Mesenchymal stem cell (in vitro differentiated cells and primary cell): ENCODE results near the gene PLSCR4.

Experiments
- DNase-seq: peaks from one replicate; pipeline ENCODE4 v3.0.0-alpha.2; 2013
- H2AFZ ChIP-seq: one replicate; pipeline ENCODE4 v1.6.1; 2013; ENCODE audit warnings: low read depth, mild to moderate bottlenecking, control low read depth, inconsistent platforms, low read length, moderate library complexity
- H2AK5ac ChIP-seq: 2 replicates; pipeline ENCODE4 v1.6.1; 2013; ENCODE audit warnings: low read length, moderate library complexity, mild to moderate bottlenecking, inconsistent platforms; ENCODE audit not compliant: severe bottlenecking
- H2BK120ac ChIP-seq: one replicate; pipeline ENCODE4 v1.6.1; 2013; ENCODE audit warnings: low read depth, mild to moderate bottlenecking, inconsistent platforms, low read length, moderate library complexity
- H2BK12ac ChIP-seq, 2 experiments: one replicate each; pipeline ENCODE4 v1.6.1; 2013; ENCODE audit warnings: inconsistent platforms in 2 of 2, low read length in 2 of 2, mild to moderate bottlenecking in 2 of 2, moderate library complexity in 2 of 2, control low read depth in 1 of 2
- H2BK15ac ChIP-seq: one replicate; pipeline ENCODE4 v1.6.1; 2013; ENCODE audit warnings: mild to moderate bottlenecking, low read depth, inconsistent platforms; ENCODE audit not compliant: poor library complexity, severe bottlenecking
- H2BK5ac ChIP-seq: 2 replicates; pipeline ENCODE4 v1.6.1; 2013; ENCODE audit warnings: low read depth, mild to moderate bottlenecking, low read length, control low read depth, inconsistent platforms; ENCODE audit not compliant: poor library complexity, severe bottlenecking
- H3K14ac ChIP-seq, 2 experiments: one replicate each; pipeline ENCODE4 v1.6.1; 2013; ENCODE audit warnings: inconsistent platforms in 2 of 2, low read length in 2 of 2, control low read depth in 1 of 2, mild to moderate bottlenecking in 1 of 2, moderate library complexity in 1 of 2
- H3K18ac ChIP-seq, 2 experiments: one replicate each; pipeline ENCODE4 v1.6.1; 2013; ENCODE audit warnings: inconsistent platforms in 2 of 2, low read length in 2 of 2, control low read depth in 1 of 2, low read depth in 1 of 2, mild to moderate bottlenecking in 1 of 2
- H3K23ac ChIP-seq, 2 experiments: one replicate each; pipeline ENCODE4 v1.6.1; 2013; ENCODE audit warnings: inconsistent platforms in 2 of 2, low read length in 2 of 2, mild to moderate bottlenecking in 2 of 2, moderate library complexity in 2 of 2, control low read depth in 1 of 2
- H3K27ac ChIP-seq: 2 replicates; pipeline ENCODE4 v1.5.1; 2013; ENCODE audit warnings: mild to moderate bottlenecking, moderate library complexity, low read length, control low read depth, inconsistent platforms; ENCODE audit not compliant: poor library complexity, severe bottlenecking
- H3K27me3 ChIP-seq, 2 experiments: 2 replicates each; pipeline versions ENCODE4 v1.6.1 to v1.7.0; 2013; ENCODE audit warnings: low read length in 2 of 2, mild to moderate bottlenecking in 2 of 2, moderate library complexity in 2 of 2, control low read depth in 1 of 2, inconsistent platforms in 1 of 2; ENCODE audit not compliant: control insufficient read depth in 1 of 2, insufficient read depth in 1 of 2
- H3K36me3 ChIP-seq, 2 experiments: 2 replicates each; pipeline versions ENCODE4 v1.6.1 to v1.7.0; 2013; ENCODE audit warnings: low read length in 2 of 2, control low read depth in 1 of 2, inconsistent platforms in 1 of 2, low read depth in 1 of 2, mild to moderate bottlenecking in 1 of 2; ENCODE audit not compliant: insufficient read depth in 2 of 2, control insufficient read depth in 1 of 2
- H3K4ac ChIP-seq, 2 experiments: one replicate each; pipeline ENCODE4 v1.6.1; 2013; ENCODE audit warnings: inconsistent platforms in 2 of 2, low read length in 2 of 2, mild to moderate bottlenecking in 2 of 2, moderate library complexity in 2 of 2, control low read depth in 1 of 2, low read depth in 1 of 2
- H3K4me1 ChIP-seq: 2 replicates; pipeline ENCODE4 v1.6.1; 2013; ENCODE audit warnings: low read depth, low read length, control low read depth; ENCODE audit not compliant: control insufficient read depth, insufficient read depth
- H3K4me2 ChIP-seq: 2 replicates; pipeline ENCODE4 v1.6.1; 2013; ENCODE audit warnings: low read length, mild to moderate bottlenecking, inconsistent platforms; ENCODE audit not compliant: poor library complexity, severe bottlenecking
- H3K4me3 ChIP-seq, 2 experiments: 2 replicates each; pipeline versions ENCODE4 v1.5.1 to v1.7.0; 2013; ENCODE audit warnings: low read length in 2 of 2, mild to moderate bottlenecking in 2 of 2, control low read depth in 1 of 2, low read depth in 1 of 2; ENCODE audit not compliant: insufficient read depth in 1 of 2
- H3K79me1 ChIP-seq: replicated peaks from 2 replicates; pipeline ENCODE4 v1.6.1; 2013; ENCODE audit warnings: mild to moderate bottlenecking, control low read depth, low read length, inconsistent platforms; ENCODE audit not compliant: poor library complexity, severe bottlenecking
- H3K9ac ChIP-seq: 2 replicates; pipeline ENCODE4 v1.7.0; 2013; ENCODE audit warnings: mild to moderate bottlenecking, low read length, moderate library complexity
- H3K9me3 ChIP-seq: 2 replicates; pipeline ENCODE4 v1.7.0; 2013; ENCODE audit warnings: mild to moderate bottlenecking, low read length; ENCODE audit not compliant: control insufficient read depth
- H4K8ac ChIP-seq: one replicate; pipeline ENCODE4 v1.6.1; 2013; ENCODE audit warnings: inconsistent platforms, mild to moderate bottlenecking, low read length, moderate library complexity
- H4K91ac ChIP-seq: one replicate; pipeline ENCODE4 v1.6.1; 2013; ENCODE audit warnings: mild to moderate bottlenecking, low read length, inconsistent platforms
- WGBS: methylation state at CpG from one replicate; pipeline ENCODE4 v1.1.7; 2013; ENCODE audit warnings: mixed read lengths; 5-methylcytosine and 5-hydroxymethylcytosine counted together

Gene PLSCR4

GRCh38 chr3:146165877-146166276, 85.0 kb downstream of the PLSCR4 start:
- H3K4me1 ChIP-seq: peaks cover 2% of the 10 kb centered on the region
- H3K14ac ChIP-seq: no peak overlapping the region
- no peak overlapping the region for H2BK5ac ChIP-seq
- no CpG with 5 or more reads among the region's 2 CpGs for WGBS
- no peaks in the 10 kb centered on the region for H3K27me3 ChIP-seq
- H3K4ac ChIP-seq: no peak overlapping the region
- H3K9ac ChIP-seq: peak overlapping the region; percentile 31
- H2AK5ac ChIP-seq: no peak overlapping the region
- no peak overlapping the region for H4K8ac ChIP-seq
- H4K91ac ChIP-seq: no peak overlapping the region
- no peak overlapping the region for H2AFZ ChIP-seq
- H3K23ac ChIP-seq: no peak overlapping the region
- H3K27ac ChIP-seq: peak overlapping the region; percentile 60
- no peaks in the 10 kb centered on the region for H3K36me3 ChIP-seq
- peaks cover 4% of the 10 kb centered on the region for H3K9me3 ChIP-seq
- H3K18ac ChIP-seq: no peak overlapping the region
- H3K4me2 ChIP-seq: no peak overlapping the region
- no peak overlapping the region for H2BK15ac ChIP-seq
- no peak overlapping the region for H2BK12ac ChIP-seq
- DNase-seq: no peak
- peaks cover 3% of the 10 kb centered on the region for H3K79me1 ChIP-seq
- no peak overlapping the region for H3K4me3 ChIP-seq
- no peak overlapping the region for H2BK120ac ChIP-seq

- Histone ChIP-seq H3K9me3 (no peaks in the 10 kb centered on the region), H3K4me1 (peaks cover 2% of the 10 kb centered on the region), H3K27me3 (no peaks in the 10 kb centered on the region), H2AK5ac (no peak overlapping the region), H2BK15ac (no peak overlapping the region), H3K27ac (peak overlapping the region; percentile 60), H3K4me3 (no peak overlapping the region), H3K14ac (no peak overlapping the region), H4K91ac (no peak overlapping the region), H3K36me3 (no peaks in the 10 kb centered on the region), H3K23ac (no peak overlapping the region), H2BK120ac (no peak overlapping the region), H3K4me2 (no peak overlapping the region), H3K9ac (peak overlapping the region; percentile 31), H3K18ac (peak overlapping the region in 1 of 2 experiments; percentile 38), H3K79me1 (peaks cover 3% of the 10 kb centered on the region), H3K4ac (peak overlapping the region in 1 of 2 experiments; percentile 11), H2AFZ (no peak overlapping the region), H4K8ac (no peak overlapping the region), H2BK12ac (peak overlapping the region; percentile 15 to 20), H2BK5ac (no peak overlapping the region)
- WGBS: 70% methylated on average over 7 of the region's 7 CpGs
- DNase-seq: no peak
Observed at GRCh38 chr3:146164971-146165769, 85.7 kb downstream of the PLSCR4 start.

DNA sequence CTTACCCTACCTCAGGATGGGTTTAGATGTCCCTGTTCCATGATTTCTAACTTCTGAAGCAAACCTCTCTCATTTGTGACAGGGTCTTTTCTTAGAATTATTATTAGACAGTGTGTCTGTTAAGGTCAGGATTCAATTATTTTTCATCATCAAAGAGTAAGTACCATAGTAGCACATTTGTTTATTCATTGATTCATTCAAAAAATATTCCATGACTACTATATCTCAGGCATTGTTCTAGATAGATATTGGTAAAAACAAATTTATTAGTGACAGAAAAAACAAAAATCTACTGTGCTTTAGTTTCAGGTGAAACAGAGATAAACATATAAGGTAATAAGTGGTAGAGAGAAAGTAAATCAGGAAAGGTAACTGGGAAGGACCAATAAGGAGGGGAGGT, 86.4 kb downstream of the PLSCR4 start:
- H3K4me2 ChIP-seq: no peak overlapping the region

GRCh38 chr3:146164071-146164470, 86.8 kb downstream of the PLSCR4 start:
- H3K23ac ChIP-seq: no peak overlapping the region
- peaks cover 3% of the 10 kb centered on the region for H3K79me1 ChIP-seq

More for the DNA sequence above, 86.4 kb downstream of the PLSCR4 start:
- DNase-seq: no peak
- Histone ChIP-seq H3K14ac (no peak overlapping the region), H3K9ac (no peak overlapping the region), H2BK5ac (no peak overlapping the region), H3K23ac (no peak overlapping the region), H2AK5ac (no peak overlapping the region), H3K18ac (no peak overlapping the region), H3K79me1 (peaks cover 3% of the 10 kb centered on the region), H2BK12ac (peak overlapping the region in 1 of 2 experiments; percentile 15), H2BK15ac (no peak overlapping the region), H3K4ac (no peak overlapping the region), H2AFZ (no peak overlapping the region), H3K9me3 (no peaks in the 10 kb centered on the region), H3K4me1 (peaks cover 2% of the 10 kb centered on the region), H3K36me3 (no peaks in the 10 kb centered on the region), H4K8ac (no peak overlapping the region), H2BK120ac (no peak overlapping the region), H3K27ac (no peak overlapping the region), H3K27me3 (no peaks in the 10 kb centered on the region), H4K91ac (no peak overlapping the region), H3K4me3 (no peak overlapping the region)

More at GRCh38 chr3:146164071-146164470, 86.8 kb downstream of the PLSCR4 start:
- Histone ChIP-seq H2AK5ac (no peak overlapping the region), H3K4me2 (no peak overlapping the region), H4K8ac (no peak overlapping the region), H2AFZ (no peak overlapping the region), H2BK5ac (no peak overlapping the region), H3K9ac (peak overlapping the region; percentile 1), H2BK120ac (no peak overlapping the region), H2BK15ac (no peak overlapping the region), H3K27me3 (no peaks in the 10 kb centered on the region), H3K4ac (no peak overlapping the region), H3K36me3 (no peaks in the 10 kb centered on the region), H2BK12ac (no peak overlapping the region), H3K14ac (no peak overlapping the region), H3K9me3 (no peaks in the 10 kb centered on the region), H3K4me1 (peaks cover 2% of the 10 kb centered on the region), H3K18ac (no peak overlapping the region), H3K27ac (no peak overlapping the region), H4K91ac (no peak overlapping the region), H3K4me3 (no peak overlapping the region)
- DNase-seq: no peak
